ENCODE data around the gene VWCE. TPM values are rescaled to one million over a fixed set of nuclear protein-coding genes. Genes with fewer than 3 reads are reported as not detected.

The VWCE gene
- total and polyA plus RNA-seq, 10 of the 15 experiments (the other 5 are each of a cell fraction or from before 2014, with no cell fraction given) = 0.10 to 4.9 (median 2.4) TPM

GRCh38 chr11:61294717-61295595 is at the start of gene VWCE (continued):
- TF ChIP-seq, protein P1, sequence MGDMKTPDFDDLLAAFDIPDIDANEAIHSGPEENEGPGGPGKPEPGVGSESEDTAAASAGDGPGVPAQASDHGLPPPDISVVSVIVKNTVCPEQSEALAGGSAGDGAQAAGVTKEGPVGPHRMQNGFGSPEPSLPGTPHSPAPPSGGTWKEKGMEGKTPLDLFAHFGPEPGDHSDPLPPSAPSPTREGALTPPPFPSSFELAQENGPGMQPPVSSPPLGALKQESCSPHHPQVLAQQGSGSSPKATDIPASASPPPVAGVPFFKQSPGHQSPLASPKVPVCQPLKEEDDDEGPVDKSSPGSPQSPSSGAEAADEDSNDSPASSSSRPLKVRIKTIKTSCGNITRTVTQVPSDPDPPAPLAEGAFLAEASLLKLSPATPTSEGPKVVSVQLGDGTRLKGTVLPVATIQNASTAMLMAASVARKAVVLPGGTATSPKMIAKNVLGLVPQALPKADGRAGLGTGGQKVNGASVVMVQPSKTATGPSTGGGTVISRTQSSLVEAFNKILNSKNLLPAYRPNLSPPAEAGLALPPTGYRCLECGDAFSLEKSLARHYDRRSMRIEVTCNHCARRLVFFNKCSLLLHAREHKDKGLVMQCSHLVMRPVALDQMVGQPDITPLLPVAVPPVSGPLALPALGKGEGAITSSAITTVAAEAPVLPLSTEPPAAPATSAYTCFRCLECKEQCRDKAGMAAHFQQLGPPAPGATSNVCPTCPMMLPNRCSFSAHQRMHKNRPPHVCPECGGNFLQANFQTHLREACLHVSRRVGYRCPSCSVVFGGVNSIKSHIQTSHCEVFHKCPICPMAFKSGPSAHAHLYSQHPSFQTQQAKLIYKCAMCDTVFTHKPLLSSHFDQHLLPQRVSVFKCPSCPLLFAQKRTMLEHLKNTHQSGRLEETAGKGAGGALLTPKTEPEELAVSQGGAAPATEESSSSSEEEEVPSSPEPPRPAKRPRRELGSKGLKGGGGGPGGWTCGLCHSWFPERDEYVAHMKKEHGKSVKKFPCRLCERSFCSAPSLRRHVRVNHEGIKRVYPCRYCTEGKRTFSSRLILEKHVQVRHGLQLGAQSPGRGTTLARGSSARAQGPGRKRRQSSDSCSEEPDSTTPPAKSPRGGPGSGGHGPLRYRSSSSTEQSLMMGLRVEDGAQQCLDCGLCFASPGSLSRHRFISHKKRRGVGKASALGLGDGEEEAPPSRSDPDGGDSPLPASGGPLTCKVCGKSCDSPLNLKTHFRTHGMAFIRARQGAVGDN (IDR thresholded peaks at IDR 0.05) = peak; percentile 32; the same call in 1 of the 2 replicates
- TF ChIP-seq MYB (IDR thresholded peaks at IDR 0.05; ENCODE audit: borderline replicate concordance, low read depth, low read length) (no peak), PAX8 (IDR thresholded peaks at IDR 0.05) (no peak), POLR2A (IDR thresholded peaks at IDR 0.05; ENCODE audit: low read depth, low read length) (peak; percentile 68), MTA3 (IDR thresholded peaks at IDR 0.05; ENCODE audit: borderline replicate concordance, low read length) (no peak), HDAC2 (IDR thresholded peaks at IDR 0.05) (no peak), GATAD2B (conservative IDR thresholded peaks at IDR 0.05; ENCODE audit: low read depth) (peak; percentile 67; the same call in 1 of the 2 replicates), MAX (IDR thresholded peaks at IDR 0.05; ENCODE audit: low read depth, low read length) (peak; percentile 6; the same call in 1 of the 2 replicates), YBX1 (IDR thresholded peaks at IDR 0.05) (no peak), IKZF1 (conservative IDR thresholded peaks at IDR 0.05) (no peak; the same call in none of the 2 replicates), NR2F1 (conservative IDR thresholded peaks at IDR 0.05) (no peak; the same call in 1 of the 2 replicates), IRF5 (IDR thresholded peaks at IDR 0.05; ENCODE audit: borderline replicate concordance) (no peak), MXI1 (IDR thresholded peaks at IDR 0.05; ENCODE audit: low read depth, low read length) (no peak; the same call in 1 of the 2 replicates), RUNX3 (IDR thresholded peaks at IDR 0.05; ENCODE audit: low read length) (no peak), BCL3 (IDR thresholded peaks at IDR 0.05; ENCODE audit: borderline replicate concordance, insufficient read depth, low read depth, low read length, poor library complexity, severe bottlenecking) (peak; percentile 26), TAF1 (IDR thresholded peaks at IDR 0.05; ENCODE audit: borderline replicate concordance, low read depth, low read length) (no peak), MEF2A (IDR thresholded peaks at IDR 0.05; ENCODE audit: insufficient read depth, low read depth, low read length) (no peak), PML (IDR thresholded peaks at IDR 0.05; ENCODE audit: low read length) (peak; percentile 37; the same call in 1 of the 2 replicates)
- TF ChIP-seq, protein P2, sequence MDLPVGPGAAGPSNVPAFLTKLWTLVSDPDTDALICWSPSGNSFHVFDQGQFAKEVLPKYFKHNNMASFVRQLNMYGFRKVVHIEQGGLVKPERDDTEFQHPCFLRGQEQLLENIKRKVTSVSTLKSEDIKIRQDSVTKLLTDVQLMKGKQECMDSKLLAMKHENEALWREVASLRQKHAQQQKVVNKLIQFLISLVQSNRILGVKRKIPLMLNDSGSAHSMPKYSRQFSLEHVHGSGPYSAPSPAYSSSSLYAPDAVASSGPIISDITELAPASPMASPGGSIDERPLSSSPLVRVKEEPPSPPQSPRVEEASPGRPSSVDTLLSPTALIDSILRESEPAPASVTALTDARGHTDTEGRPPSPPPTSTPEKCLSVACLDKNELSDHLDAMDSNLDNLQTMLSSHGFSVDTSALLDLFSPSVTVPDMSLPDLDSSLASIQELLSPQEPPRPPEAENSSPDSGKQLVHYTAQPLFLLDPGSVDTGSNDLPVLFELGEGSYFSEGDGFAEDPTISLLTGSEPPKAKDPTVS (IDR thresholded peaks at IDR 0.05; ENCODE audit: low read depth, low read length) = no peak
